HG02885 (cell line): ENCODE data around the gene PERP.
"Not testable (repeated sequence)": the region's sequence is repeated elsewhere in the genome, so short reads cannot be mapped to it uniquely, and the experiment has no call there.

ENCODE experiments used
- ATAC-seq: cut with Tn5 transposase; IDR thresholded peaks from one replicate; pipeline ENCODE4 v1.9.1; 2021; ENCODE audit warnings: mild to moderate bottlenecking; ENCODE audit not compliant: unreplicated experiment, poor library complexity

The PERP gene

GRCh38 chr6:138105880-138106664 is 1.1 kb downstream of the PERP start:
- ATAC-seq = no peak

GRCh38 chr6:138105446-138105845 is 1.8 kb downstream of the PERP start:
- ATAC-seq = no peak

GRCh38 chr6:138104618-138105213 is 2.5 kb downstream of the PERP start:
- ATAC-seq = no peak

GRCh38 chr6:138103871-138104270 is 3.3 kb downstream of the PERP start:
- no peak for ATAC-seq

- ATAC-seq = no peak
Observed at GRCh38 chr6:138101946-138102731, 5.1 kb downstream of the PERP start.

- ATAC-seq = no peak
Observed at GRCh38 chr6:138099832-138100231, 7.4 kb downstream of the PERP start.

- ATAC-seq = no peak
Observed at GRCh38 chr6:138098306-138098705, 8.9 kb downstream of the PERP start.

- no peak for ATAC-seq
Observed at GRCh38 chr6:138094260-138094659, 13.0 kb downstream of the PERP start.

- no peak for ATAC-seq
Observed at GRCh38 chr6:138093632-138094031, 13.6 kb downstream of the PERP start.

- no peak for ATAC-seq
Observed at GRCh38 chr6:138092686-138093085, 14.5 kb downstream of the PERP start.

- ATAC-seq = no peak
Observed at GRCh38 chr6:138089325-138089724, 17.9 kb downstream of the PERP start.

- ATAC-seq = no peak
Observed at GRCh38 chr6:138088326-138088762, 18.9 kb downstream of the PERP start.

- no peak for ATAC-seq
Observed at GRCh38 chr6:138087593-138088325, 19.5 kb downstream of the PERP start.

- ATAC-seq = no peak
Observed at GRCh38 chr6:138086573-138087196, 20.5 kb downstream of the PERP start.

GRCh38 chr6:138085839-138086222 is 21.4 kb downstream of the PERP start:
- ATAC-seq = no peak

- ATAC-seq = no peak
Observed at GRCh38 chr6:138084904-138085838, 22.0 kb downstream of the PERP start.

- ATAC-seq = no peak
Observed at GRCh38 chr6:138082232-138082631, 25.0 kb downstream of the PERP start.

GRCh38 chr6:138079556-138079955 is 27.7 kb downstream of the PERP start:
- ATAC-seq = not testable (repeated sequence)

GRCh38 chr6:138078491-138078890 is 28.7 kb downstream of the PERP start:
- ATAC-seq = no peak
